Activated CD8-positive, alpha-beta memory T cell treated with anti-CD3 and anti-CD28 coated beads, Interleukin-2, amount 50 U/mL, for 1 hour (primary cell): Measurements from ENCODE around the gene HIF3A.
"Not testable (repeated sequence)": the region's sequence is repeated elsewhere in the genome, so short reads cannot be mapped to it uniquely, and the experiment has no call there.

Experiments
- DNase-seq: peaks from one replicate; pipeline ENCODE4 v3.0.0-alpha.2; 2020; ENCODE audit errors: extremely low read depth

Gene HIF3A

DNA sequence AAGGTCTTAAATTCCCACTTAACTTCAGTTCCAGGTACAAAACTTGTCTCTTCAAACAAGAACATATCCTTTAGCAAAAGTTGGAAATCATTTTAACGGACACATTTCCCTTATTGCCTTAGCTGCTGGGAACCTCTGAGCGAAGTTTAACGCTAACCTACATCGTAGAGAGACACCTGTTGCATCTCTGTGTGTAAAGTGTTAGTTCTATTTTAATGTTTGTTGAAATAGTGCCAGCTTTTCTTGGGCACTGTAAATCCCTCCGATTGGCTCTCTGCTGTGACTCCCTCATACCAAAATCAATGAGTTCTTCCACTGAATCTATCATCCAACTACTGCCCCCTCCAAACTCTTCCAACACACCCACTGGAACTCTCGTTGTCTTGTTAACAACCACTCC, 2.3 kb upstream of the HIF3A start:
- no peak for DNase-seq

DNA sequence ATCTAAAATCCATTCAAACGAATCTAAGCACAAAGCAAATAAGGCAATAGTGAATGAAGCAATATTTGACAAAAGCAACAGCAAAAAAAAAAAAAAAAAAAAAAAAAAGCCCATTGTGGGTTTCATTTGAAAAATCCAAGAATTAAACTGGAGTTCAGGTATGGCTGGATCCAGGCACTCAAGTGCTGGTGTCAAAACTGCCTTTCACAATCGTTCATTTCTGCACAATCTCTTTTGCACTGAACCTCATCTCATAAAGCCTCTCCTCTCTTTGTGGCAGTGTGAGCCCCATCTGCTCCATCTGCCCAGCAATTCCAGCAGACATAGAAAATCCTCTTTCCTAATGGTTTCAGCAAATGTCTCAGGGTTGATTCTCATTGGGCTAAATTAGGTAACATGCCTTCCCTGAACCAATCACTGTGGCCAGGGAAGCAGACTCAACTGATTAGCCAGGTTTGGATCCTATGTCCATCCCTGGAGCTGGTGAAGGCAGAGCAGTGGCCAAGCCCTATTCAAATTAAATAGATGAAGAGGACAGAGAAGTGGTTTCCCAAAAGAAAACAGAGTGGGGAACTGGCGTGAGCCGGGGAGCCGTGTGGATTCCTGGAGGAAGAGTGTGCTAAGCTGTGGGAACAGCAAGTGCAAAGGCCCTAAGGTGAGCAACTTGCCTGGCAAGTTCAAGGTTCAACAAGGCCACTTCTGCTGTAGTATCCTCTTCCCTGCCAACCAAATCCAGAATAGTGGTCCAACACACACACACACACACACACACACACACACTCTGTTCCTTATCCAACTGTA, 1.2 kb upstream of the HIF3A start:
- DNase-seq = no peak

DNA sequence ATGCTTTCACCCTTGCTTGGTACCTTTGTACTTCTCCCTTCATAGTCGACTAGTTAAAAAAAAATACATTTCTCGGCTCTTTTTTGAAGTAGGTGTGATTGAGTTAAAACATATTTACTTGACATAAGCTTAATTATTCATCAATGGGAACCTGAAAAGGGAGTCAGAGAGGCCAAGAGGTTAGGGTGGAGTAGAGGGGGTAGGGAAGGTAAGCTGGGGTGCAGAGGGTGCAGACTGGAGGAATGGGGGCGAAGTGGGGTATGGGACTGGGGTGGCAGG, 701 bp upstream of the HIF3A start:
- no peak for DNase-seq

DNA sequence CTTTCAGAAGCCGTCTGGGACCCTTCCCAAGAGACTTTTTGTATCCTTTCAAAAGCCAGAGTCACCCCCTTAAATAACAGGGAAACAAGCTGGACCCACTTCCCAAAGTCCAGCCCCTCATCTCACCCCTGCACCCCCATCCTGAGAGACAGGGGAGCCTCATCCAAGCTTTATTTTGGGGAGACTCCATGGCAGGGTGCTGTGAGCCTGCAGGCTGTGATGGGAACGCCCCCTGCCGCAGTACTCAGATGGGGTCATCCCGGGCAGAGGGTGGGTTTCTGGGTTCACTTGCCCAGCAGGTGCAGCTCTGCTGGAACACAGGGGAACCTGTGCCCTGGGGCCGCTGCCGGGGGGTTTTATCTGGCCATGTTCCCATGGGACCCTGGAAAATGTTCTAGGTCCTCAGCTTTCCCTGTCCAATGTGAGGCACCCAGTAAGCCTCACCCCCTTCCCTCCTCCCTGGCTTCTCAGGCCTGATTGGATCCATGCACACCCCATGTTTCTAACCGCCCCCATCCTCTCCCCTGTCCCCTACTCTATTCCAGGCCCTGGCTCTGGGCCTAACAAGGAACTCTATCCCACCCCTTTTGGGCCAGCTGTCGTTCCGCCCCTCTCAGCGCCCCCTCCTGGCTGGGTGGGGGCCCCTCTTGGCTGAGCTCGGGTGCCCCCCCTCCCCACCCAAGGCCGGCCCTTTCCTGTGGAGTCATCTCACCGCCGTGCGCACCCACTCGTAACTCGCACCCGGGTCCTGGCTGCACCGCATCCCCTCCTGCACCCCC, 1.0 kb downstream of the HIF3A start:
- DNase-seq = no peak

DNA sequence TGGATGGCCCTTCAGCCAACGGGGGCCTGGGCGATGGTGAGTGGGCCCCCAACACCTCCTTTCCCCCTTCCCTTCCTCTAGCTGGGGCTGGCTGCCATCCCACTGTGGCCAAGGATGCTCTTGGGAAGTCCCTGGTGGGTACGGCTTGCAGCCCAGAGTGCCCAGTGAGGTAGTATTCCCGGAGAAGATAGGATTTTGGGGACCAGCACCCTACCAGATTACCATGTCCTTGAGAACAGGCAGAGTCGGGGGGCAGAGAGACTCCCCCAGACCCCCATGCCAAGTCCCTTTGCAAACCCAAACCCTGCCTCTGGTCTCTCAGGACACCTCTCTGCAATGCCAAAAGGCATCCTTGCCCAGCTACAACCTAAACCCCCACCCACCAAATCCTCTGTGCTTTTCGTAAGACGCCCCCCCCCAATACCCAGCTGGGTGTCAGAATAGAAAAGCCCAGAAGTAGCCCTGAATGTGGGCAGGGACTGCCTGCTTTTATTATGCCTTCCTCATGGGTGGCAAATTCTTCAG, 1.7 kb downstream of the HIF3A start:
- DNase-seq = no peak

- no peak for DNase-seq
Observed at GRCh38 chr19:46299004-46299509, 2.2 kb downstream of the HIF3A start.

- DNase-seq = no peak
Observed at GRCh38 chr19:46299695-46300094, 2.9 kb downstream of the HIF3A start.

GRCh38 chr19:46303322-46303690, 6.5 kb downstream of the HIF3A start:
- DNase-seq = no peak

- no peak for DNase-seq
Observed at GRCh38 chr19:46303691-46304397, 7.0 kb downstream of the HIF3A start.

DNA sequence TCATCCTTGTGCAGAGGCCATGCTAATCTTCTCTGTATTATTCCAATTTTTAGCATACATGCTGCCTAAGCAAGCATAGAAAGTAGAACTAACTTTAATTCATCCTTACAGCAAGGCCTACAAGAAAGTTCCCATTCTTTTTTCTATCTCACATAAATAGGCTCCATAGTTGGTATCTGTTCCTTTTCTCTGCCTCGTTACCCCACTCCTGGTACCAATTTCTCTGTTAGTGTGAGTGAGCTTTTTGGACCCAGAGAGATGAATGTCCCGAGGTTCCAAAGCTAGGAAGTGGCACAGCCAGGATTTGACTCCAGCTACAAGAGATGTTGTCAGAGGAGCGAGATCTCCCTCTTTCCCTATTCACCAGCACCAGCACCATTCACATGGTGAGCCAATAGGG, 9.7 kb downstream of the HIF3A start:
- DNase-seq = no peak

DNA sequence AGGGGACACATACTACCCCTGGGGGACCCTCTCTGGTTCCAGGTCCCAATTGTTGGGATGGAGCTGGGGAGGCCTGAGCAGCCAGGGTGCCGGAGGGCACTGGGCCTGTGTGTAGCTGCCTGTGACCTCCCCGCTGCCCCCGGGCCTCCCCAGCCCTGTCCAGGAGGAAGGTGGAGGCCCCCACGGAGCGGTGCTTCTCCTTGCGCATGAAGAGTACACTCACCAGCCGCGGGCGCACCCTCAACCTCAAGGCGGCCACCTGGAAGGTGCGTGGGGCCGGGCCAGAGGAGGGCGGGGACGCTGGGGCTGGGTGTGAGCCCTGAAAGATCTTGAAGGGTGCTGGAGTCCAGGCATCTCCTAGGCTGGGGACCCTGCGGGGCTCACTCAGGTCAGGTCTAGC, 11.7 kb downstream of the HIF3A start:
- no peak for DNase-seq

DNA sequence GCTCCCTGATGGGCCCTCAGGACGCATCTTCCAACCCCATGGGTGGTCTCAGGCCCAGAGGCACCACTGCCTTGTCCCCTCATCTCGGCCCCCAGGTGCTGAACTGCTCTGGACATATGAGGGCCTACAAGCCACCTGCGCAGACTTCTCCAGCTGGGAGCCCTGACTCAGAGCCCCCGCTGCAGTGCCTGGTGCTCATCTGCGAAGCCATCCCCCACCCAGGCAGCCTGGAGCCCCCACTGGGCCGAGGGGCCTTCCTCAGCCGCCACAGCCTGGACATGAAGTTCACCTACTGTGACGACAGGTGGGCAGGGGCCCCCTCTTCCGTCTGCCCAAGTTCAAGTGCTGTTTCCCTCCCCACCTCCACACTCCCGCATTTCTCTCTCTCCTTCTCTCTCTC, 12.2 kb downstream of the HIF3A start:
- no peak for DNase-seq

GRCh38 chr19:46311444-46311843, 14.6 kb downstream of the HIF3A start:
- DNase-seq = no peak

DNA sequence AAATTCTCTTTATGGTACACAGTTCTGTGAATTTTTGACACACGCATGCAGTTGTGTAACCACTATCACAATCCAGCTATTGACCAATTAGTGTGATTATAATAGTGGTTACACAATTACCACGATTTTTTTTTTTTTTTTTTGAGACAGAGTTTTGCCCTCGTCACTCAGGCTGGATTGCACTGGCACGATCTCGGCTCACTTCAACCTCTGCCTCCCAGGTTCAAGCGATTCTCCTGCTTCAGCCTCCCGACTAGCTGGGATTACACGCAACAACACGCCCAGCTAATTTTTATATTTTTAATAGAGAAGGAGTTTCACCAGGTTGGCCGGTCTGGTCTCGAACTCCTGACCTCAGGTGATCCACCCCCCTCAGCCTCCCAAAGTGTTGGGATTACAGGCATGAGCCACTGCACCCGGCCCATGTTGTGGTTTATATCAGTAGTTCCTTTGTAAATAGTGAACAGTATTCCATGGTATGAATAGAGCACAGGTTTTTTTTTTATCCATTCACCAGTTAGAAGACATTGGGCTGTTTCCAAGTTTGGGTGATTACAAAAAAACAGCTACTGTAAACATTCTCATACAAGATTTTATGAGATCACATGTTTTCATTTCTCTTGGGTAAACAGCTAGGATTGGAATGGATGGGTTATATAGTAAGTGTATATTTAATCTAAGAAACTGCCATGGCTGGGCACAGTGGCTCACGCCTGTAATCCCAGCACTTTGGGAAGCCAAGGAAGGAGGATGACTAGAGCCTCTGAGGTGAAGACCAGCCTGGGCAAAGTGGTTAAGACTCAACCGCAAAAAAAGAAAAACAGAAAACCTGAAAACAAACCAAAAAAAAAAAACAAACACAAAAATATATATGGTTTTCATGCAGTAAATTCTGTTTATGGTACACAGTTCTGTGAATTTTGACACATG, 17.0 kb downstream of the HIF3A start:
- not testable (repeated sequence) for DNase-seq

DNA sequence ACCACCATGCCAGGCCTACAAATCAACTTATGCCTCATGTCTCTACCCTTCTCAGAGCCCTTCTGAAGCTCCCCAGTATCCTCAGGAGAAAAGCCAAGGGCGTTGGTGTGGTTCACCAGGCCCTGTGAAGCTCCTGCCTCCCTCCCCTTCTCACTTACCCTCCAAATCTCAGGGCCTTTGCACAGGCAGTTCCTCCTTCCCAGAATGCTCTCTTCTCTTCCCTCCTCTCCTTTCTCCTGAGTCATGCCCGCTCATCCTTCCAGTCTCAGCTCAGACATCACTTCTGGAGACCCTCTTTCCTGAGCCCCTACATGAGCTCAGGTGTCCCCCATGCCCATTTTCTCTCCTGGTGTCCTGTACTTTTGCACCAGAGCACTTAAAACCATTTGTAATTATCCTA, 20.5 kb downstream of the HIF3A start:
- no peak for DNase-seq

DNA sequence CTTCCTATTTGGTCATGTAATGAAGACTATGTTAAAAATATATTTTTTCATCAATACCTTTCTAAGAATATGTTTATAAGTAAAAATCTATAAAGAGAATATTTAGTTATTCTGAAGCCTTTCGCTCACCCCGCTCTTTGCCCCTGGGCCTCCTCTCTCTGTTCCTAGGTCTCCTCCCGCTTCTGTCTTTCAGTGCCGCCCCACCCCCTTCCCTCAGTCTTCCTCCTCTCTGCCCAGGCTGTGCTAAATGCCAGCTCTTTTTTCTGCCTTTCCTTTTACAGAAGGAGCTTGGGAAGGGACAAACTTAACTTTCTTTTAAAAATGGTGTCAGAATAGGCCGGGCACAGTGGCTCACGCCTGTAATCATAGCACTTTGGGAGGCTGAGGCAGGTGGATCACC, 22.8 kb downstream of the HIF3A start:
- no peak for DNase-seq

- no peak for DNase-seq
Observed at GRCh38 chr19:46320559-46320958, 23.7 kb downstream of the HIF3A start.

- no peak for DNase-seq
Observed at GRCh38 chr19:46321653-46322052, 24.8 kb downstream of the HIF3A start.

GRCh38 chr19:46323227-46323626, 26.4 kb downstream of the HIF3A start:
- DNase-seq = not testable (repeated sequence)

DNA sequence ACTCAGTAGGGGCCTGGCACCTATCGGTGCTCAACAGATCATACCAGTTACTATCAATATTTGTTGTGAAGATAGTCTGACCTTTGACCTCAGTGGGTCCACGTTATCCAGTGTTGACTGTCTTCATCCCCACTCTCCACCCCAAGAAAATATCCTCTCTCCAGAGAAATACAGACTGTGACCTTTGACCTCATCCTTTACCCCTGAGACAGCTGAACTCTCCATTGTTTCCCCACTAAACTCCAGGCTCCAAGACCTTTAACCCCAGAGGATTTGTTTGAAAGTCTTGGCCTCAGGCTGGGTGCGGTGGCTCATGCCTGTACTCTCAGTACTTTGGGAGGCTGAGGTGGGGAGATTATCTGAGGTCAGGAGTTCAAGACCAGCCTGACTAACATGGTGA, 27.4 kb downstream of the HIF3A start:
- no peak for DNase-seq

DNA sequence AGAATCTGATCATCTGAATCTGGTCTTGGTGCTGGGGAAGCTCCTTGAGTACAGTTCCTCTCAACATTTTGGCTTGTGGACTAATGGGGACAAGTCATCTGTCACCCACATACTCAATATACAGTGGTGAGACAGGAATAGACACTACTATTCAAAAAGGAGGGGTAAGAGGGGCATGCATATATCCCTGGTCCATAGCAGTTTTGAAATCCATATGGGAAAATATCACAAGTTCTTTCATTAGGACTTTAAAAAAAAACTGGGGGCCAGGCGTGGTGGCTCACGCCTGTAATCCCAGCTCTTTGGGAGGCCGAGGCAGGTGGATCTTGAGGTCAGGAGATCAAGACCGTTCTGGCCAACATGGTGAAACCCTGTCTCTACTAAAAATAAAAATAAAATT, 29.8 kb downstream of the HIF3A start:
- DNase-seq = no peak
